NOMO-1 treated with DMSO at 0.1 percent for 48 hours (cell line): ENCODE data around the gene RDH13.
"Not testable (repeated sequence)": the region's sequence is repeated elsewhere in the genome, so short reads cannot be mapped to it uniquely, and the experiment has no call there.

Source experiments
- DNase-seq: peaks from one replicate; lab custom pipeline; 2025; ENCODE audit not compliant: unreplicated experiment; lab: John Stamatoyannopoulos, UW

RDH13 gene

GRCh38 chr19:55062735-55063491, at the start of gene RDH13:
Gene RDH13 (minus strand): TSS chr19:55063148. CDS start chr19:55063032, 116 bp downstream.
- DNase-seq: peak; percentile 91

- no peak for DNase-seq
These were observed 49.4 kb upstream of the RDH13 start for GRCh38 chr19:55112246-55112776.

GRCh38 chr19:55111238-55111831, 48.4 kb upstream of the RDH13 start:
- DNase-seq: no peak

- no peak for DNase-seq
These were observed 46.8 kb upstream of the RDH13 start for GRCh38 chr19:55109527-55110291.

GRCh38 chr19:55107252-55107651, 44.3 kb upstream of the RDH13 start:
- not testable (repeated sequence) for DNase-seq

GRCh38 chr19:55106591-55106990, 43.6 kb upstream of the RDH13 start:
- DNase-seq: no peak

GRCh38 chr19:55105237-55105636, 42.3 kb upstream of the RDH13 start:
- no peak for DNase-seq

GRCh38 chr19:55103190-55103589, 40.2 kb upstream of the RDH13 start:
- DNase-seq: no peak

- no peak for DNase-seq
These were observed 38.3 kb upstream of the RDH13 start for GRCh38 chr19:55101261-55101660.

- DNase-seq: no peak
These were observed 36.9 kb upstream of the RDH13 start for GRCh38 chr19:55099557-55100506.

- no peak for DNase-seq
These were observed 36.0 kb upstream of the RDH13 start for GRCh38 chr19:55098716-55099556.

- no peak for DNase-seq
These were observed 35.1 kb upstream of the RDH13 start for GRCh38 chr19:55097864-55098715.

- DNase-seq: no peak
These were observed 33.2 kb upstream of the RDH13 start for GRCh38 chr19:55096061-55096701.

GRCh38 chr19:55095260-55096060, 32.5 kb upstream of the RDH13 start:
- no peak for DNase-seq

- no peak for DNase-seq
These were observed 31.7 kb upstream of the RDH13 start for GRCh38 chr19:55094456-55095259.

- no peak for DNase-seq
These were observed 29.7 kb upstream of the RDH13 start for GRCh38 chr19:55092423-55093318.
